ENCODE results near the gene E2F8. TPM values are rescaled to one million over a fixed set of nuclear protein-coding genes. Genes with fewer than 3 reads are reported as not detected.
A peak's percentile ranks its signal among the peaks of the same experiment; 100 is the strongest.

Gene E2F8
- polyA plus RNA-seq, 3 donors: not detected

DNA sequence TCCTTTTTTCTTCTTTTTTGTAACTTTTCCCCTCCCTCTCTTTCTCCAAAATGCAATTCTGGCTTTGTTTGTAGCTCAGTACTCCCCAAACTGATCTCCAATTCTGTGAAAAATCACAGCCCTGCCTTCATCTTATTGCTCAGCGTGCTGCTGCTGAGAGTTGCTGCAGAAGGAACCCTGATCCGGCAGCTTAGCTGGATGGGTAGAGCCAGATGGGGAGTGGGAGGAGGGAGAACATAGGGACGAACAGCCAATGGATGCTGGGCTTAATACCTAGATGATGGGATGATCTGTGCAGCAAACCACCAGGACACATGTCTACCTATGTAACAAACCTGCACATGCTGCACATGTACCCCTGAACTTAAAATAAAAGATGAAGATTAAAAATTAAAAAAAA lies 47.5 kb upstream of the E2F8 start:
- Mint-ChIP-seq H3K27me3 (ENCODE audit: low read depth in 3 of 3) (peaks cover 0 to 2% (median 1%) of the 10 kb centered on the region in 3 donors), H3K27ac (no peak overlapping the region)
- H3K4me3 ChIP-seq (replicated peaks in 1 of 3; ENCODE audit: low read depth in 2 of 3, low read length in 3 of 3): no peak overlapping the region

DNA sequence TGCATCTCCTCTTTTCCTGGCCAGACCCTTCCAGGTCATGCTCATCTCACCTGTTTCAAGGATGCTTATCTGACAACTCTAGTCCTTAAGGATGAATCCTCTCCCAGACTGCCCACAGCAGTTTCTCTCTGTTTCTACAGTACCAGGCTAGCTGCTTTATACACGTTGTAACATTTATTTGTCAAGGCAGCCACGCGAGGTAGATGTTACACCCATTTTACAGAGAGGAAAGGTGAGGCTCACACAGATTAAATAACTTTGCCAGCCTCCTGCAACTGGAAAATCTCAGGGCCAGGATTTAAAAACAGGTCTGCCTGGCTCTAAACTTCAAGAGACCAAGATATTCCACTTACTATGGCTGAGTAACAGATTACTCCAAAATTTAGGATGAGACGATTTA lies 45.7 kb upstream of the E2F8 start:
- 100% methylated on average over 4 of the region's 4 CpGs for WGBS (ENCODE audit: insufficient coverage)
- H3K27ac Mint-ChIP-seq: peak overlapping the region in 1 of 7 donors; percentile 41
- no peaks in the 10 kb centered on the region for H3K36me3 Mint-ChIP-seq
- Histone ChIP-seq H3K36me3 (replicated peaks in 1 of 2; ENCODE audit: control insufficient read depth in 1 of 2, insufficient read depth in 2 of 2, low read length in 2 of 2) (no peaks in the 10 kb centered on the region), H3K4me3 (replicated peaks in 1 of 3; ENCODE audit: low read depth in 2 of 3, low read length in 3 of 3) (no peak overlapping the region), H2AFZ (ENCODE audit: insufficient read depth, low read depth, low read length, poor library complexity, severe bottlenecking) (no peak overlapping the region), H3K4me1 (ENCODE audit: control insufficient read depth in 1 of 2, insufficient read depth in 2 of 2, low read length in 2 of 2) (no peaks in the 10 kb centered on the region), H3K9ac (ENCODE audit: insufficient read depth, low read length, poor library complexity, severe bottlenecking) (no peak overlapping the region), H3K27me3 (ENCODE audit: control insufficient read depth in 2 of 2, insufficient read depth in 2 of 2, low read length in 2 of 2) (no peaks in the 10 kb centered on the region), H3K79me2 (ENCODE audit: insufficient read depth, low read length) (no peaks in the 10 kb centered on the region), H3K9me3 (replicated peaks in 1 of 2; ENCODE audit: control insufficient read depth in 1 of 2, insufficient read depth in 1 of 2, low read length in 2 of 2) (no peaks in the 10 kb centered on the region), H3K27ac (ENCODE audit: low read depth in 1 of 2, low read length in 2 of 2) (no peak overlapping the region), H4K20me1 (ENCODE audit: insufficient read depth, low read length) (no peaks in the 10 kb centered on the region), H3K4me2 (replicated peaks; ENCODE audit: extremely low read depth, low read length, poor library complexity, severe bottlenecking) (no peak overlapping the region)
- H3K4me3 Mint-ChIP-seq: no peak overlapping the region
- H3K27me3 Mint-ChIP-seq (ENCODE audit: low read depth in 3 of 3): peaks cover 0 to 2% (median 1%) of the 10 kb centered on the region in 3 donors
- TF ChIP-seq, protein P1, sequence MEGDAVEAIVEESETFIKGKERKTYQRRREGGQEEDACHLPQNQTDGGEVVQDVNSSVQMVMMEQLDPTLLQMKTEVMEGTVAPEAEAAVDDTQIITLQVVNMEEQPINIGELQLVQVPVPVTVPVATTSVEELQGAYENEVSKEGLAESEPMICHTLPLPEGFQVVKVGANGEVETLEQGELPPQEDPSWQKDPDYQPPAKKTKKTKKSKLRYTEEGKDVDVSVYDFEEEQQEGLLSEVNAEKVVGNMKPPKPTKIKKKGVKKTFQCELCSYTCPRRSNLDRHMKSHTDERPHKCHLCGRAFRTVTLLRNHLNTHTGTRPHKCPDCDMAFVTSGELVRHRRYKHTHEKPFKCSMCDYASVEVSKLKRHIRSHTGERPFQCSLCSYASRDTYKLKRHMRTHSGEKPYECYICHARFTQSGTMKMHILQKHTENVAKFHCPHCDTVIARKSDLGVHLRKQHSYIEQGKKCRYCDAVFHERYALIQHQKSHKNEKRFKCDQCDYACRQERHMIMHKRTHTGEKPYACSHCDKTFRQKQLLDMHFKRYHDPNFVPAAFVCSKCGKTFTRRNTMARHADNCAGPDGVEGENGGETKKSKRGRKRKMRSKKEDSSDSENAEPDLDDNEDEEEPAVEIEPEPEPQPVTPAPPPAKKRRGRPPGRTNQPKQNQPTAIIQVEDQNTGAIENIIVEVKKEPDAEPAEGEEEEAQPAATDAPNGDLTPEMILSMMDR (IDR thresholded peaks at IDR 0.05): no peak
- DNase-seq: no peak
- no peaks in the 10 kb centered on the region for H3K9me3 Mint-ChIP-seq
- intact Hi-C loops (cut with micrococcal nuclease): no loop called here
- peaks cover 4% of the 10 kb centered on the region for H3K4me1 Mint-ChIP-seq

More for the DNA sequence above, 47.5 kb upstream of the E2F8 start:
- TF ChIP-seq, protein P1 (IDR thresholded peaks at IDR 0.05): no peak
- Histone ChIP-seq H3K79me2 (ENCODE audit: insufficient read depth, low read length) (no peaks in the 10 kb centered on the region), H3K27ac (ENCODE audit: low read depth in 1 of 2, low read length in 2 of 2) (no peak overlapping the region), H4K20me1 (ENCODE audit: insufficient read depth, low read length) (no peaks in the 10 kb centered on the region), H2AFZ (ENCODE audit: insufficient read depth, low read depth, low read length, poor library complexity, severe bottlenecking) (no peak overlapping the region), H3K9me3 (replicated peaks in 1 of 2; ENCODE audit: control insufficient read depth in 1 of 2, insufficient read depth in 1 of 2, low read length in 2 of 2) (no peaks in the 10 kb centered on the region), H3K4me1 (ENCODE audit: control insufficient read depth in 1 of 2, insufficient read depth in 2 of 2, low read length in 2 of 2) (no peaks in the 10 kb centered on the region), H3K27me3 (ENCODE audit: control insufficient read depth in 2 of 2, insufficient read depth in 2 of 2, low read length in 2 of 2) (no peaks in the 10 kb centered on the region), H3K36me3 (replicated peaks in 1 of 2; ENCODE audit: control insufficient read depth in 1 of 2, insufficient read depth in 2 of 2, low read length in 2 of 2) (no peaks in the 10 kb centered on the region), H3K4me2 (replicated peaks; ENCODE audit: extremely low read depth, low read length, poor library complexity, severe bottlenecking) (no peak overlapping the region), H3K9ac (ENCODE audit: insufficient read depth, low read length, poor library complexity, severe bottlenecking) (no peak overlapping the region)
- Mint-ChIP-seq H3K9me3 (no peaks in the 10 kb centered on the region), H3K36me3 (no peaks in the 10 kb centered on the region), H3K4me1 (peaks cover 4% of the 10 kb centered on the region), H3K4me3 (no peak overlapping the region)
- intact Hi-C loops (cut with micrococcal nuclease): no loop called here
- no CpG with 5 or more reads among the region's 3 CpGs for WGBS (ENCODE audit: insufficient coverage)
- DNase-seq: no peak
